Spleen (tissue), 13 donors: ENCODE data around the gene FBXO10. TPM values are rescaled to one million over a fixed set of nuclear protein-coding genes. Genes with fewer than 3 reads are reported as not detected.

Source experiments
- DNase-seq: peaks from one replicate; pipeline ENCODE4 v3.0.0-alpha.2; 2020
- H3K27ac ChIP-seq, 8 donors: fragments of 200-600 bp; sonication (generic) in 7 of 8; 1 replicate in 4 of 8; 2 replicates in 4 of 8; pipeline versions ENCODE4 v1.5.0 to v1.8.0; 2016 to 2021; ENCODE audit warnings: inconsistent platforms in 4 of 8, mild to moderate bottlenecking in 4 of 8, moderate library complexity in 1 of 8
- H3K27me3 ChIP-seq, 7 donors: fragments of 200-600 bp; sonication (generic) in 6 of 7; replicated peaks in 1 of 7; 1 replicate in 4 of 7; 2 replicates in 3 of 7; pipeline versions ENCODE4 v1.5.0 to v1.8.0; 2016 to 2021; ENCODE audit warnings: inconsistent platforms in 3 of 7, mild to moderate bottlenecking in 1 of 7
- H3K36me3 ChIP-seq, 6 donors: fragments of 200-600 bp; sonication (generic) in 5 of 6; 1 replicate in 4 of 6; 2 replicates in 2 of 6; pipeline versions ENCODE4 v1.5.0 to v1.8.0; 2016 to 2021; ENCODE audit warnings: inconsistent platforms in 2 of 6
- H3K4me1 ChIP-seq, 6 donors: fragments of 200-600 bp; sonication (generic) in 5 of 6; 1 replicate in 3 of 6; 2 replicates in 3 of 6; pipeline versions ENCODE4 v1.5.0 to v1.8.0; 2016 to 2021; ENCODE audit warnings: inconsistent platforms in 3 of 6
- H3K4me3 ChIP-seq, 8 donors: fragments of 200-600 bp; sonication (generic) in 7 of 8; 1 replicate in 4 of 8; 2 replicates in 4 of 8; pipeline versions ENCODE4 v1.5.0 to v1.8.0; 2016 to 2021; ENCODE audit warnings: inconsistent platforms in 4 of 8, mild to moderate bottlenecking in 4 of 8, moderate library complexity in 2 of 8
- H3K9me3 ChIP-seq, 8 donors: fragments of 200-600 bp; sonication (generic) in 7 of 8; 1 replicate in 4 of 8; 2 replicates in 4 of 8; pipeline versions ENCODE4 v1.5.0 to v1.8.0; 2016 to 2021; ENCODE audit warnings: inconsistent platforms in 4 of 8
- CTCF ChIP-seq, 11 experiments: fragments of 200-600 bp in 7 of 11; fragments of 450-650 bp in 4 of 11; sonication (generic) in 4 of 11; IDR thresholded peaks in 8 of 11; conservative IDR thresholded peaks in 3 of 11; 1 replicate in 7 of 11; 2 replicates in 4 of 11; pipeline versions ENCODE4 v1.4.0 to v1.8.0; 2016 to 2021; ENCODE audit warnings: antibody characterized with exemption in 11 of 11, inconsistent platforms in 4 of 11, mild to moderate bottlenecking in 1 of 11
- POLR2A ChIP-seq, 3 donors: fragments of 450-650 bp; IDR thresholded peaks; one replicate each; pipeline ENCODE4 v1.5.1; 2017; ENCODE audit warnings: antibody characterized with exemption in 3 of 3, mild to moderate bottlenecking in 1 of 3
- POLR2AphosphoS5 ChIP-seq, 3 donors: sonication (generic); formaldehyde crosslinking; IDR thresholded peaks; one replicate each; pipeline ENCODE4 v1.5.1; 2017; ENCODE audit warnings: antibody characterized with exemption in 3 of 3
- WGBS, 5 donors: extraction: QIAGEN DNeasy Blood & Tissue Kit in 3 of 5; methylation state at CpG; one replicate each; pipeline versions ENCODE4 v1.1.5 to v1.1.7; 2013 to 2018; 5-methylcytosine and 5-hydroxymethylcytosine counted together
- intact Hi-C: fragments of 100-400 bp; cut with DNase I; formaldehyde crosslinking; loops from one replicate; pipeline ENCODE4 v1.15.0; 2023; ENCODE audit warnings: low total_unique reads
- long read RNA-seq, 2 donors: transcript quantifications; one replicate each; lab custom pipeline, GENCODE V29; 2026
- polyA plus RNA-seq, 3 donors: library from polyadenylated mRNA; stranded (reverse); fragments of 200-250 nt; gene quantifications; one replicate each; pipeline ENCODE4 v1.2.1, GENCODE V29; 2013
- total RNA-seq, 7 donors: library from RNA; depleted of rRNA in 3 of 7; stranded (reverse); fragments of >200 nt in 3 of 7; fragmentation: NEBNext Ultra II Directional in 4 of 7; extraction: Animal tissue kit (Norgen Biotek cat#: 25700) in 4 of 7; gene quantifications; one replicate each; pipeline versions ENCODE4 v1.1.0 to v1.2.1, GENCODE V29; 2016 to 2021
- donor health status: healthy with polysubstance abuse.
- donor health status: DM: no; HTN: no; CAD: no; lungs with moderate emphysema.
- donor health status: DM: no; HTN: no; CAD: no.
- donor health status: Bipolar disorder and iron deficiency.
- donor health status: healthy.
- donor health status: DM: no; HTN: no; CAD: no.
- donor health status: DM: yes; HTN: yes; CAD: no.

The FBXO10 gene
- total RNA-seq (10 to 100 TPM; 15.6 to 36.9 (median 20.2) TPM), polyA plus RNA-seq (1 to 10 TPM; 3.2 to 8.3 (median 3.9) TPM)
- long read RNA-seq, donor 1, full-length matches to known transcripts, result 1 of 1 reads
- long read RNA-seq, donor 1, partial matches to known transcripts, result 0 of 1 reads
- long read RNA-seq, donor 1, other reads (novel, unspliced or antisense), result 0 of 1 reads
- long read RNA-seq, donor 2, full-length matches to known transcripts, result 1 of 1 reads
- long read RNA-seq, donor 2, partial matches to known transcripts, result 0 of 1 reads
- long read RNA-seq, donor 2, other reads (novel, unspliced or antisense), result 0 of 1 reads

GRCh38 chr9:37575921-37576721, at the start of gene FBXO10:
TSS of gene FBXO10 (minus strand) at chr9:37576380. CDS start at chr9:37541768, 34,612 bp downstream.
- intact Hi-C loops, result no loop called here
- H3K4me1 ChIP-seq, result peaks cover 18 to 47% (median 32%) of the 10 kb centered on the region in 6 donors
- H3K4me3 ChIP-seq, result peak within 1 kb of the TSS; percentile 61 to 91 (median 72)
- no peaks in the 10 kb centered on the region for H3K9me3 ChIP-seq
- H3K36me3 ChIP-seq, result peaks cover 0 to 12% (median 0%) of the 10 kb centered on the region in 6 donors
- DNase-seq, result peak; percentile 89
- H3K27ac ChIP-seq, result peak within 1 kb of the TSS; percentile 73 to 94 (median 87)
- TF ChIP-seq POLR2A (IDR thresholded peaks at IDR 0.05) (peak in 1 of 3 donors; percentile 62), CTCF (IDR thresholded peaks at IDR 0.05 in 8 of 11, conservative IDR thresholded peaks at IDR 0.05 in 3 of 11) (no peak), POLR2AphosphoS5 (IDR thresholded peaks at IDR 0.05) (peak; percentile 61 to 86 (median 85))
- no peaks in the 10 kb centered on the region for H3K27me3 ChIP-seq
- 0 to 4% (median 1%) methylated on average over 24 to 81 of the region's 81 CpGs for WGBS, 5 donors

- DNase-seq, result no peak
- WGBS, 5 donors, result 85 to 92% (median 87%) methylated on average over 12 of the region's 12 CpGs
These were observed 49.6 kb upstream of the FBXO10 start for GRCh38 chr9:37625758-37626147.

GRCh38 chr9:37625036-37625757, 49.0 kb upstream of the FBXO10 start:
- no peak overlapping the region for H3K4me3 ChIP-seq
- H3K9me3 ChIP-seq, result no peaks in the 10 kb centered on the region
- no peaks in the 10 kb centered on the region for H3K4me1 ChIP-seq
- no peaks in the 10 kb centered on the region for H3K36me3 ChIP-seq
- peaks cover 0 to 5% (median 0%) of the 10 kb centered on the region in 7 donors for H3K27me3 ChIP-seq
- no peak for DNase-seq
- no peak overlapping the region for H3K27ac ChIP-seq
- 33 to 46% (median 39%) methylated on average over 5 of the region's 5 CpGs for WGBS, 5 donors
- intact Hi-C loops, result no loop called here
- TF ChIP-seq POLR2AphosphoS5 (IDR thresholded peaks at IDR 0.05), result no peak
- no peak for TF ChIP-seq POLR2A (IDR thresholded peaks at IDR 0.05)
- TF ChIP-seq CTCF (IDR thresholded peaks at IDR 0.05 in 8 of 11, conservative IDR thresholded peaks at IDR 0.05 in 3 of 11), result no peak

More at GRCh38 chr9:37625758-37626147, 49.6 kb upstream of the FBXO10 start:
- intact Hi-C loops, result no loop called here
- no peak overlapping the region for H3K27ac ChIP-seq
- H3K4me3 ChIP-seq, result no peak overlapping the region
- H3K9me3 ChIP-seq, result no peaks in the 10 kb centered on the region
- no peaks in the 10 kb centered on the region for H3K36me3 ChIP-seq
- H3K27me3 ChIP-seq, result peaks cover 0 to 5% (median 0%) of the 10 kb centered on the region in 7 donors
- no peaks in the 10 kb centered on the region for H3K4me1 ChIP-seq
- TF ChIP-seq CTCF (IDR thresholded peaks at IDR 0.05 in 8 of 11, conservative IDR thresholded peaks at IDR 0.05 in 3 of 11), result no peak
- TF ChIP-seq POLR2A (IDR thresholded peaks at IDR 0.05), result no peak
- no peak for TF ChIP-seq POLR2AphosphoS5 (IDR thresholded peaks at IDR 0.05)
